GM19395 (cell line): ENCODE data around the gene NELFE.
"Not testable (repeated sequence)": the region's sequence is repeated elsewhere in the genome, so short reads cannot be mapped to it uniquely, and the experiment has no call there.

Source experiments
- ATAC-seq: cut with Tn5 transposase; IDR thresholded peaks from one replicate; pipeline ENCODE4 v1.9.1; 2021; ENCODE audit warnings: mild to moderate bottlenecking, moderate library complexity; ENCODE audit not compliant: unreplicated experiment

Gene NELFE

DNA sequence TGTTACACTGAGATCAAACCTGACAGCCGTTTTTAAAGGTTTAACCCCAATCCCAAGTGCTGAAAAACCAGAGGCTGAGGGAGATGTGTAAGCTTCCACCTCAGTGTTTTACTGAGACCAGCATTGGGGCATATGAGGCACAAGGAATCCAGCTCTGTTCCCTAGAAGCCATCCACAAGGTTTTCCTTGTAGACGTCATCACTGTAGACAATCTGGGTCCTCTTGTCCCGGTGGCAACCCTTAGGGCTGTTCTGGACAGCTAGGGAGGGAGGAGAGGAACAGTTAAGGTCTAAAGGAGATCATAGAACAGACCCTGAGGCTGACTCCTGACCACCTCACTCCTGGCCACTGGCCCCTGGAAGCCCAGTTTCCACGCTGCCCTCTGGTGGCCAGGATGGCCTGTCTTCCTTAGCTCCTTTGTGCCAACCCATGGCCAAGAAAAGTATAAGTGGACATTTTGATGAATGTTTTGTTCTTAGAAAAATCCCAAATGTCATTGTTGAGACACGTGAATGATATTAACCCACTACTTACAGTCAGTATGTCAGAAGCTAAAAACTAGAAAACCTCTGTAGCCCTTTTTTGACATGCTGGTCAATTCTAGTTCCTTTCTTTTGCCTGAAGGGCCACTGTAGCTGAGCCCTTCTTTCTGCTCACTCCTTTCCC, 6.5 kb downstream of the NELFE start:
- no peak for ATAC-seq

DNA sequence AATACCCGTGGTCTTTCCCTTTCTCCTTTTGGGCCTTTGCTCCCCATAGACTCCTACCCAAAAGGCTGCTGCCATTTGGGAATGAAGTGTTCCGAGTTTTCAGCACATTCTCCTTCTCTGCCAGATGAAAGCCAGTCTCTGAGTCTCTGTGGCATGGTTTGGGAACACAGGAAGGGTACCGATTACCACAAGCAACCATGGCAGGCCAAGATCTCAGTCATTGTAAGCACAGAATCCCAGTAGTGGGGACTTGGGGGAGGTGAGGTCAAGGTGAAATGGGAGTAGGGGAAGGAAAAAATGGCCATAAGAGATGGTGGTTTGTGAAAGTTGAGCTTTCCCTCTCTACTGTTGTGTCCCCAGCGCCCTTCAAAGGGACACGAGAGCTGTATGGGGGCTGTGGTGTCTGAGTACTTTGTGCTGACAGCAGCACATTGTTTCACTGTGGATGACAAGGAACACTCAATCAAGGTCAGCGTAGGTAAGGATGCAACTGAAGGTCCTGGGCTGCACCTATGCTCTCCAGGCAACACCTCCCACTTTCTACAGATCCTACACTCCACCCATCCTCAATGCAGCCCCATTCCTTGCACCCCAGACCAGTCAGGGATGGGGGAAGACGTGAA, 8.7 kb downstream of the NELFE start:
- no peak for ATAC-seq

DNA sequence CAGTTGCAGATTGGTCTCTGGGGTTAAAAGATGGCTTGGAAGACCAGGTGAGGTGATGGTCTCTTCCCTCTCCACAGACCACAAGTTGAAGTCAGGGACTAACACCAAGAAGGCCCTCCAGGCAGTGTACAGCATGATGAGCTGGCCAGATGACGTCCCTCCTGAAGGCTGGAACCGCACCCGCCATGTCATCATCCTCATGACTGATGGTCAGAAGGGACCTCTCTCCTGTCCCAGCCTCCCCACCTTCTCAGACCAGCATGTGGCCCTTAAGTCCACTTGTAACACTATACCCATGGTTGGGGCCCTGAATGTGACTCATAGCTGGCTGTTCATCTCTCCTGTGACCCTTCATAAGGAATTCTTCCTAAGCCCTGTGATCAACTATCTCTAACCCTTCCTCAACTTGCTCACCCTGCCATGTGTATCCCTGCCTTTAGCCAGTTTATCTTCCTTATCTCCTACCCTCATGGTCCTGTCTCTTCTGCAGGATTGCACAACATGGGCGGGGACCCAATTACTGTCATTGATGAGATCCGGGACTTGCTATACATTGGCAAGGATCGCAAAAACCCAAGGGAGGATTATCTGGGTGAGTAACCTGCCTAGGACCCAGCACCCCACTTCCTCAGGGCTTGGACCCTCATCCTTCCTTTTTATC, 9.9 kb downstream of the NELFE start:
- ATAC-seq, result no peak

DNA sequence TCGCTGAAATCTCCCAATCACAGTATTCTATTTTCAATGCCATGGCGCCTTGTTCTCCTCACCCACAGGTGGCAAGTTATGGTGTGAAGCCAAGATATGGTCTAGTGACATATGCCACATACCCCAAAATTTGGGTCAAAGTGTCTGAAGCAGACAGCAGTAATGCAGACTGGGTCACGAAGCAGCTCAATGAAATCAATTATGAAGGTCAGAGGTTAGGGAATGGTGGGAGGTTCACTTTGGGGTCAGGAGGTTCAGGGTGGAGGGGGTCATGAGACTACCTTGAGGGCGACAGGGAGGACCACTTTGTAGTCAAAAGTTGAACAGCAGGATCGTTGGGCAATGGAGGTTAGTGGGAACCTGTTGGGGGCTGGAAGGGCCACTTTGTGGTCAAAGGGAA, 10.5 kb downstream of the NELFE start:
- no peak for ATAC-seq

DNA sequence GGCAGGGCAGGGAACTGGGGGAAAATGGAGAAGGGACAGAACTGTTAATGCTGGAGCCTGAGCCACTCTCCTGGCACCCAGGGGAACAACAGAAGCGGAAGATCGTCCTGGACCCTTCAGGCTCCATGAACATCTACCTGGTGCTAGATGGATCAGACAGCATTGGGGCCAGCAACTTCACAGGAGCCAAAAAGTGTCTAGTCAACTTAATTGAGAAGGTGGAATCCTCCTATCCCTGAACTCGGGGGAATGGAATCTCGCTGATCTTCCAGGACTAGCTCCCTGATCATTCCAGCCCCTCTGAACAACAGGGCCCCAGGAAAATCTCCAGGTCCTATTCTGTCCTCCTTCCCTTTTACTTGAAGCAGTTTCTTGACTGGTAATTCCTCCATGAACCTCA, 10.9 kb downstream of the NELFE start:
- ATAC-seq, result no peak

DNA sequence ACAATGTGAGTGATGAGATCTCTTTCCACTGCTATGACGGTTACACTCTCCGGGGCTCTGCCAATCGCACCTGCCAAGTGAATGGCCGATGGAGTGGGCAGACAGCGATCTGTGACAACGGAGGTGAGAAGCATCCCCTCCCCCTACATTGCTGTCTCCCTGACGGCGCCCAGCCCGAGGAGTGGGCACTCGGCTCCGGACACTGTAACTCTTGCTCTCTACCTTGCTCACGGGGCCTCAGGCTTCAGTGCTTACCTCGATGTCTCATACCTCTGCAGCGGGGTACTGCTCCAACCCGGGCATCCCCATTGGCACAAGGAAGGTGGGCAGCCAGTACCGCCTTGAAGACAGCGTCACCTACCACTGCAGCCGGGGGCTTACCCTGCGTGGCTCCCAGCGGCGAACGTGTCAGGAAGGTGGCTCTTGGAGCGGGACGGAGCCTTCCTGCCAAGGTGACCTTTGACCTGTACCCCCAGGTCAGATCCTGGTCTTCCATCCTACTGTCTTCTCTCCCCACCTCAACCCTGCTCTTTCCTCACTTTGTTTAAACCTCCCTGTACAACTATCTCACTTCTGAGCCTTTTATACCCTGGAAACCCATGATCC, 11.6 kb downstream of the NELFE start:
- no peak for ATAC-seq

DNA sequence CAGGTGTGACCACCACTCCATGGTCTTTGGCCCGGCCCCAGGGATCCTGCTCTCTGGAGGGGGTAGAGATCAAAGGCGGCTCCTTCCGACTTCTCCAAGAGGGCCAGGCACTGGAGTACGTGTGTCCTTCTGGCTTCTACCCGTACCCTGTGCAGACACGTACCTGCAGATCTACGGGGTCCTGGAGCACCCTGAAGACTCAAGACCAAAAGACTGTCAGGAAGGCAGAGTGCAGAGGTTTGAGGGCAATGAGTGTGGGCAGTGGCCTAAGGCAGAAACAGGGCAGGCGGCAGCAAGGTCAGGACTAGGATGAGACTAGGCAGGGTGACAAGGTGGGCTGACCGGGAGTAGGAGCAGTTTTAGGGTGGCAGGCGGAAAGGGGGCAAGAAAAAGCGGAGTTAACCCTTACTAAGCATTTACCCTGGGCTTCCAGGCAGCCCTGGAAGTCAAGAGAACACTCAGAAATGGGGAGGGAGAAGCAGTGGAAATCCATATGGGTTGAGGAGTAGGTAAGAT, 12.3 kb downstream of the NELFE start:
- ATAC-seq, result no peak

DNA sequence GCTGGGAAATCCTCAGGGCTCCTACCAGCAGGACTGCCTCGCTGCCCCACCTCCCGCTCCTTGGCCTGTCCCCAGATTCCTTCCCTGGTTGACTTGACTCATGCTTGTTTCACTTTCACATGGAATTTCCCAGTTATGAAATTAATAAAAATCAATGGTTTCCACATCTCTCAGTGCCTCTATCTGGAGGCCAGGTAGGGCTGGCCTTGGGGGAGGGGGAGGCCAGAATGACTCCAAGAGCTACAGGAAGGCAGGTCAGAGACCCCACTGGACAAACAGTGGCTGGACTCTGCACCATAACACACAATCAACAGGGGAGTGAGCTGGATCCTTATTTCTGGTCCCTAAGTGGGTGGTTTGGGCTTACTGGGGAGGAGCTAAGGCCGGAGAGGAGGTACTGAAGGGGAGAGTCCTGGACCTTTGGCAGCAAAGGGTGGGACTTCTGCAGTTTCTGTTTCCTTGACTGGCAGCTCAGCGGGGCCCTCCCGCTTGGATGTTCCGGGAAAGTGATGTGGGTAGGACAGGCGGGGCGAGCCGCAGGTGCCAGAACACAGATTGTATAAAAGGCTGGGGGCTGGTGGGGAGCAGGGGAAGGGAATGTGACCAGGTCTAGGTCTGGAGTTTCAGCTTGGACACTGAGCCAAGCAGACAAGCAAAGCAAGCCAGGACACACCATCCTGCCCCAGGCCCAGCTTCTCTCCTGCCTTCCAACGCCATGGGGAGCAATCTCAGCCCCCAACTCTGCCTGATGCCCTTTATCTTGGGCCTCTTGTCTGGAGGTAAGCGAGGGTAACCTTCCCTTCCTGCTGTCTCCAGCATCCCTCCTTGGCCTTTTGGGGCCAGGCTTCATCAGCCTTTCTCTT, 13.0 kb downstream of the NELFE start, which contains the start of gene CFB:
CFB (plus strand) TSS at position 589 of the 863 bp plus-strand sequence; CDS start at position 716, 127 bp downstream.
- no peak for ATAC-seq

DNA sequence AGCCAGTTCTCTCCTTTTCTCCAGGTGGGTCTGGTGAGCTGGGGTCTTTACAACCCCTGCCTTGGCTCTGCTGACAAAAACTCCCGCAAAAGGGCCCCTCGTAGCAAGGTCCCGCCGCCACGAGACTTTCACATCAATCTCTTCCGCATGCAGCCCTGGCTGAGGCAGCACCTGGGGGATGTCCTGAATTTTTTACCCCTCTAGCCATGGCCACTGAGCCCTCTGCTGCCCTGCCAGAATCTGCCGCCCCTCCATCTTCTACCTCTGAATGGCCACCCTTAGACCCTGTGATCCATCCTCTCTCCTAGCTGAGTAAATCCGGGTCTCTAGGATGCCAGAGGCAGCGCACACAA, 13.6 kb downstream of the NELFE start:
- no peak for ATAC-seq

DNA sequence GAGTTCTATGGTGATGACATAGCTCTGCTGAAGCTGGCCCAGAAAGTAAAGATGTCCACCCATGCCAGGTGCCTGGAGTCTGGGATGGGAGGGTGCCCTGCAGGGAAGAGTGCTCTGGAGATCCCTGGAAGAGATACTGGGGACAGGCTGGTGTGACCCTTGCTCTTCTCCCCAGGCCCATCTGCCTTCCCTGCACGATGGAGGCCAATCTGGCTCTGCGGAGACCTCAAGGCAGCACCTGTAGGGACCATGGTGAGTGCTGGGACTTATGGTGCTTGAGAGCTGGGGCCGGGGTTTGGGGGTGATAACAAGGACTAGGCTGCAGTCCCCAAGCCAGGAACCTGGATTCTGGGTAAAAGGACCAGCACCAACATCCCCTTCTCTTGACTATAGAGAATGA, 15.0 kb downstream of the NELFE start:
- ATAC-seq, result no peak

DNA sequence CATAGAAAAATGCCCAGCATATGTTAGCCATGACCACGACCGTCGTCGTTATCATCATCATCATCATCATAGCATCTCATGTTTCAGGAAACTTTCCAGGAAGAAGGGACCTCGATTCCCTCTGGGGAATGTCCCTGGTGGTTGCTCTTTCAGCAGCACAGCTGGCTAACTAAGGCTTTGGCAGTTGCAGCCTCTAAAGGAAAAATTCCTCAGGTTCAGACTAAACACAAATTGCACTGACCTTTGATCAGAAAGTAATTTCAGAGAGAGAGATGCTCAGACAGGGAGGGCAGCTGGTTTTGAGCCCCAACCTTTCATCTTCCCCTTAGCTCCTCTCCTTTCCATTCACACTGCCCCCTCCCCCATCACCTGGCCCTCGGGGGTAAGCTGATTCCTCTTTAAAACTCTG, 18.5 kb downstream of the NELFE start:
- ATAC-seq, result no peak

DNA sequence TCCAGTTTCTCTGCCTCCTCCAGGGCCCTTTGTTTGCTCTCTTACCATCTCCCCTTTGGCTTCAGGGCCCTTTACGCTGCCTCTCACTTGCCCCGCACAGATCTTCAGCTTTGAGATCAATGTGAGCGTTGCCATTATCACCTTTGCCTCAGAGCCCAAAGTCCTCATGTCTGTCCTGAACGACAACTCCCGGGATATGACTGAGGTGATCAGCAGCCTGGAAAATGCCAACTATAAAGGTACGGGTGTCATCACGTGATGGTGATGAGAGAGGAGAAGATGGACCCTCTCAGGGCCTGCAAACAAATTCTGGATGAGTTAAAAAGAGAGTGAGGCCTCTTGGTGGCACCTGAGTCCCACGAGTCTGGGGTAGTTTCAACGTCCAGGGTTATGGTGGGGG, 22.9 kb downstream of the NELFE start:
- ATAC-seq, result no peak

DNA sequence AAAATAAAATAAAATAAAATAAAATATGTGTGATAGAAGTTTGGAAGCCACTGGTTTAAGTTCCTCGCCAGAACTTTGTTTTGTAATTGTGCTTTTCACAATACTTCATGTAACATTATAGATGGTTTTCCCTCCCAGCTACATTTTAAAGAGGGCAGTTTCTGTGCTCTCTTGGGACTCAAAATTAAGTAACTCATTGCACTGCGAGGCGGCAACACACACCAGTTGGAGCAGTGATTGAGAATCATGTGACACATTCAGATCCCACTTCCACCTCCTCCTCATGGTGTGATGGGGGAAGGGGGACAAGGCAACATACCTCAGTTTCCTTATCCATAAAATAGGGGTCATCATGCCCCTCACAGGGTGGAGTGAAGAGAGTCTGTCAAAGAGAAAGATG, 23.8 kb downstream of the NELFE start:
- ATAC-seq, result no peak

DNA sequence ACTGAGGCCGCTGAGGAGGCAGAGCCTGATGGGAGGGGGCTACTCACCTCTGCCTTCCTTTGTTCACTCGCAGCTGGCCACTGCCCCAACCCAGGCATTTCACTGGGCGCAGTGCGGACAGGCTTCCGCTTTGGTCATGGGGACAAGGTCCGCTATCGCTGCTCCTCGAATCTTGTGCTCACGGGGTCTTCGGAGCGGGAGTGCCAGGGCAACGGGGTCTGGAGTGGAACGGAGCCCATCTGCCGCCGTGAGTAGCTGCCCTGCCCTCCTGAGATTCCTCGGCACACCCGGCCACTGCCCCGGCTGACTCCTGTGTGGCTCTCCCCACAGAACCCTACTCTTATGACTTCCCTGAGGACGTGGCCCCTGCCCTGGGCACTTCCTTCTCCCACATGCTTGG, 25.2 kb downstream of the NELFE start:
- ATAC-seq, result no peak

DNA sequence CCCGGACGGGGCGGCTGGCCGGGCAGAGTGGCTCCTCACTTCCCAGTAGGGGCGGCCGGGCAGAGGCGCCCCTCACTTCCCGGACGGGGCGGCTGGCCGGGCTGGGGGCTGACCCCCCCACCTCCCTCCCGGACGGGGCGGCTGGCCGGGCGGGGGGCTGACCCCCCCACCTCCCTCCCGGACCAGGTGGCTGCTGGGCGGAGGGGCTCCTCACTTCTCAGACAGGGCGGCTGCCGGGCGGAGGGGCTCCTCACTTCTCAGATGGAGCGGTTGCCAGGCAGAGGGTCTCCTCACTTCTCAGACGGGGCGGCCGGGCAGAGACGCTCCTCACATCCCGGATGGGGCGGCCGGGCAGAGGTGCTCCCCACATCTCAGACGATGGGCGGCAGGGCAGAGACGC, 26.6 kb downstream of the NELFE start:
- not testable (repeated sequence) for ATAC-seq

DNA sequence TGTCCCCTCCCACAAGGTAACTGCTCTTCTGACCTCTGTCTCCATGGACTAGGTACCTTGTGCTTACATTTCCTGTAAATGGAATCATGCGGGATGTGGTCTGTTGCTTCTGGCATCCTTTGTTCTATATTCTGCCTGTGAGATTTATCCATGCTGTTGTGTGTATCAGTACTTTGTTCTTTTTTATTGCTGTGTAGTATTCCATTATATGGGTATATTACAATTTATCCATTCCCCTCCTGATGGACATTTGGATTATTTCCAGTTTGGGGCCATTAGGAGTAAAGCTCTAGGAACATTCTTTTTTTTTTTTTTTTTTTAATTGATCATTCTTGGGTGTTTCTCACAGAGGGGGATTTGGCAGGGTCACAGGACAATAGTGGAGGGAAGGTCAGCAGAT, 27.8 kb downstream of the NELFE start:
- ATAC-seq, result no peak

DNA sequence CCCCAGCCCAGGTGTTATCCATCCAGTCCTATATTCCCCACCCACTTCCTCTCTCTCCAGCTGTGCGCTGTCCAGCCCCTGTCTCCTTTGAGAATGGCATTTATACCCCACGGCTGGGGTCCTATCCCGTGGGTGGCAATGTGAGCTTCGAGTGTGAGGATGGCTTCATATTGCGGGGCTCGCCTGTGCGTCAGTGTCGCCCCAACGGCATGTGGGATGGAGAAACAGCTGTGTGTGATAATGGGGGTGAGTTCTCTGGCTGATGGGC, 30.2 kb downstream of the NELFE start:
- no peak for ATAC-seq

DNA sequence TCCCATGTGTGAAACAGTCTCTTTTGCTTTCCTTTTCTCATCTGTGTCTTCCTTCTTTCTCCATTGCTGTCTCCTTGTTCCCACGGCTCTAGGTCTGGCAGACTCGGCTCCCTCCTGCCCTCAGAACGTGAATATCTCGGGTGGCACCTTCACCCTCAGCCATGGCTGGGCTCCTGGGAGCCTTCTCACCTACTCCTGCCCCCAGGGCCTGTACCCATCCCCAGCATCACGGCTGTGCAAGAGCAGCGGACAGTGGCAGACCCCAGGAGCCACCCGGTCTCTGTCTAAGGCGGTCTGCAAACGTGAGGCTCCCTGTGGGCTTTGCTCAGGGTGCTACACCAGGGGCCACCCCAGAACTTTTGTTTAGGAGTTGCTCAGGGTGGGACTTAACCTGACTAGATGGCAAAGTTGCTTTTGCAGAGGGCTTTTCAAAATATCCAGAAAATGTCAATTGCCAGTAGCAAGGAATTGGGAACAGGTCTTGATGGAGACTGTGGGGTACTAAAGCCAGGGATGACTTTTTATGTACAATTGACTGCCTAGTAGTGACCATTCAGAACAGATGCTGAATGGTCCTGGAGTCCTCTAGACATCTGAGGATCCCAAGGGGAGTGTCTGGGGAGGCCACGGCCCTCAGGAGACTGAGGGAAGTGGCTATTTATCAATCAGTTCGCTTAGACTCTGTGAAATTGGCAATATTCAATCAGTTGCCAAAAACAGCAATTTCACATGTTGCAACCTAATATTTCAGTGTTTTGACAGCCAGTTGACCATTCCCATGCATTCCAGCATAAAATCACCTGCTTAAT, 30.7 kb downstream of the NELFE start:
- ATAC-seq, result no peak

DNA sequence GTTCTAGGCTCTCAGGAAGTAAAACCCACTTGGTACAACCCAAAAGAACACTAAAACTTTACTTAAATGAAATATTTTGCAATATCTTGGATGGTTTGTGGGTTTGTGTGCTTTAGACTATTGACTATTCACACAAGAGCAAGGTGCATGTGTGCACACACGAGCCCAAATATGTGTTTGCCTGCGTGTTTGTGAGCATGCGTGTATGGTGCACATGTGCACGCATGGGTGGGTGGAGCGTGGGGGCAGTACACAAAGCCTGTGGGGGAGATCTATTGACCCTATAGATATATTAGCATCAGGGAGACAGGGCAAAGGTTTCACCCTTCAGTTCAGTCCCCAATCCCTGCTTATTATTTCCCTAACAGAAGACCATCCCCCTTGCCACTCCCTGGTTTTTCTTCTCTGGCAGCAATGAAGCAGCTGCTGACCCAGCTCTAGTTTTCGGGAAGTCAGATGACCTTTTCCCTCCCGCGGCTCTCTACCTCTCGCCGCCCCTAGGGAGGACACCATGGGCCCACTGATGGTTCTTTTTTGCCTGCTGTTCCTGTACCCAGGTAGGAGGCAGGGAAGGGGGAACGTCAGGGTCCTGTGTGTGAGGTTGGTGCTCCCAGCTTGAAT, 31.4 kb downstream of the NELFE start, which contains the start of gene C2:
C2 (plus strand) TSS at position 476 of the 621 bp plus-strand sequence; CDS start at position 512, 36 bp downstream.
- ATAC-seq, result no peak

DNA sequence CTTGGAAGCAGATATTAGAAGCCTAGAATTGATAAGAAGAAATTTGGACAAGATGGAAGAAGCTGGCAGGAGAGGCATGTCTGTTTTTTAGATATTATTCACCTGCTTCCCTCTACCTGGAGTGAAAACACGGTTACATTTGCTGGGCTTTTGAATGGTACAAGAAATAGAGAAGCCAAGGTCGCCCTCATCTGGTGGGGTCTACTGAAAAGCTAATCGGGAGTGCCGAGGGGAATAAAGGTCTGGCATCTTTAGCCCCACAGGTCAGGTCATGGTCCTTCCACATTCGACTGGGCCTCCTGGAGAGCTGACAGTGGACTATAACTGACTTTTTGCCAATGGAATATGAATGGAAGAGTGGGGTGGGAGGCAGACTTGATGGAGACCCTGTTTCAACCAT, 35.8 kb downstream of the NELFE start:
- no peak for ATAC-seq
